Measurements from ENCODE around the gene ADSL.

DNA sequence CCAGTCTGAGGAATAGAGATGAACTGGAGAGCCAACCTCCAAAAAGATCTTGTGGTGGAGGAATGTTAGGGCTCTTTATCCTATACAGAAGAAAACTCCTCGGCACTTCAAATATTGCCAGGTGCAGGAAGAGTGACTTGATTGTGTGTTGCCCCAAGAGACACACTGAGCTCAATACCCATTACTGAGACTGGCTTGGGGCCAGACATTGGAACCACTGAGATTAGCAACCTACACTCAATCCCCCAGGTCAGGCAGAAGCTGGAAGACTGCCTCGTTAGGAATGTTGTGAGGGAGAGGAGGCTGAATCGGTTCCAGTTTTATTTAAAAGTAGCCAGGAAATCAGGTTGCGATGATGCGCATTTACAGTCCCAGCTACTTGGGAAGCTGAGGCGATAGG lies 21.7 kb downstream of the ADSL start:
- TF ChIP-seq CTCF (IDR thresholded peaks at IDR 0.05; ENCODE audit: low read depth, low read length, missing input control): no peak
- no peak for TF ChIP-seq GABPA (IDR thresholded peaks at IDR 0.05 in 1 of 2, conservative IDR thresholded peaks at IDR 0.05 in 1 of 2)
- TF ChIP-seq YY1 (IDR thresholded peaks at IDR 0.05): no peak
- no peak for TF ChIP-seq TAF1 (conservative IDR thresholded peaks at IDR 0.05)

Data from liver (tissue), 3 donors.